Globus pallidus (tissue), 1 donor: ENCODE measurements around the gene WDHD1.
"Not testable (repeated sequence)": the region's sequence is repeated elsewhere in the genome, so short reads cannot be mapped to it uniquely, and the experiment has no call there.

ENCODE experiments used
- DNase-seq: peaks from one replicate; pipeline ENCODE4 v3.0.0-alpha.2; 2015; ENCODE audit warnings: low spot score

The WDHD1 gene

DNA sequence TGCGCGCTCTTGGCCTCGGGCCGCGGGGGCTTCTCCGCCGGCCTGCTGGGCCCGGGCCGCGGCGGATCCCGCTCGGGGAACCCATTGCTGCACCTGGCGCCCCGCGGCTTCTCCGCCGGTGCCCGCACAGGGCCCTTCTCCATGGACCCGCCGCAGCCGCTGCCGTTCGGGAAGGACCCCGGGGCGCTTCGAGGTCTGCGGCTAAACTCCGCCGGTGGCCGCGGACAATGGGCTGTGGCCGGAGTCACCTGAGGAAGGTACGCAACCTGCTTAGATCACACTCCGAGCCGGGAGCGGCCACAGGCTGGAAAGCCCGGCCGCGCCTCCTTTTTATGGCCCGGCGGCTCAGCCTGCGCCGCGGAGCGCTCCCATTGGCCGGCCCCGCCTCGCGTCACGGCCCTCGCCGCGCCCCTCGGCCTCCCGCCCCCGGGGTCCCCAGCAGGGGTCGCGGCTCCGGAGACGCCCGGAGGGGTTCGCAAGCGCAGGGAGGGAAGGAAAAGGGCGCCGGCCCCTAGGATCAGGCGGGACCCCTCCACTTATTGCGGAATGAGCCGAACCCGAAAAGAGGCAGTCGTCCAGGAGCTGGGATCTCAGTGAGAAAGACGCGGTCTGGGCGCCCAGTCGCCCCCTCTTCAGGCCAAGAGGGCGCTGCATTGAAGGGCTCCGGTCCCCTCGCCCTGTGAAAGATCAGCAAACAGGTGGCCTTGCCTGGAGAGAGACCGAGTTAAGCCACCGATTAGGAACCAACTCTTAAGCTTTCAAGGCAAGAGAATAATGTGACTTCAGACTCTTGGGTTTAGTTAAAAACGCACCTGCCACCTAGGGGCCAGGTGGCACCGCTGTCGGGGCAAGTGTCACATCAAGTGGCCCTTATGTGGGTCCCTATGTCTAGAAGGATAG, 124.1 kb downstream of the WDHD1 start, which contains the start of gene GCH1:
GCH1 (minus strand) TSS at position 306 of the 900 bp plus-strand sequence; CDS start at position 143, 163 bp downstream.
- peak; percentile 45 for DNase-seq

GRCh38 chr14:54902143-54902520, 124.8 kb downstream of the WDHD1 start:
- no peak for DNase-seq

- DNase-seq: no peak
Observed at GRCh38 chr14:54901380-54902142, 125.3 kb downstream of the WDHD1 start.

DNA sequence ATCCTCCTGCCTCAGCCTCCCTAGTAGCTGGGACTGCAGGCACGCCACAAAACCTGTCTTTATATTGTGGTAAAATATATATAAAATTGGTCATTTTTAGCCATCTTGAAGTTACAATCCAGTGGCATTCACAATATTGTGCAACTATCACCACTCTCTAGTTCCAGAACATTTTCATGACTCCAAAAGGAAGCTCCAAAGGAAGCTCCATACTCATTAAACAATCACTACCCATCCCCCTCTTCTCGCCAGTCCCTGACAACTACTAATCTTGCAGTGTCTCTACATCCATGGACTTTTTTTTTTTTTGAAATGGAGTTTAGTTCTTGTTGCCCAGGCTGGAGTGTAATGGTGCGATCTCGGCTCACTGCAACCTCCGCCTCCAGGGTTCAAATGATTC, 127.3 kb downstream of the WDHD1 start:
- DNase-seq: no peak

- DNase-seq: not testable (repeated sequence)
Observed at GRCh38 chr14:54897809-54898555, 128.9 kb downstream of the WDHD1 start.

DNA sequence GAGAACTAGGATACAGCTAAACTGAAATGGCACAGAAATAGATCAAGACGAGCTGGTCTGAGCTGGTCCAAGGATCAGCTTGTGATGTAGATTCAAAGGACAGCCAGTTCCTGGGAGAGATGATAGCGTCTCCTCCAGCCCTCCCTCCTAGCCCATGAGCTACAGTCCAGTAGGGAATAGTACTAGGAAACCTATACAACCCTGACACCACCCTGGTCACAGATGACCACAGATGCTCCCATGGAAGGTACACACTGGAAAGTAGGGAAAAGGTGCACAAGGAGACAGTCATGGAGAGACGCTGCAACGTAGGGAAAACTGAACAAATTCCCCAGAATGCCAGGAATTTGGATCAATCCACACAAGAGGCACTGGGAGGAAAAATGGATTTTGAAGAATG, 131.2 kb downstream of the WDHD1 start:
- no peak for DNase-seq

GRCh38 chr14:54894995-54895394, 131.9 kb downstream of the WDHD1 start:
- DNase-seq: no peak

GRCh38 chr14:54893151-54893760, 133.6 kb downstream of the WDHD1 start:
- DNase-seq: no peak

DNA sequence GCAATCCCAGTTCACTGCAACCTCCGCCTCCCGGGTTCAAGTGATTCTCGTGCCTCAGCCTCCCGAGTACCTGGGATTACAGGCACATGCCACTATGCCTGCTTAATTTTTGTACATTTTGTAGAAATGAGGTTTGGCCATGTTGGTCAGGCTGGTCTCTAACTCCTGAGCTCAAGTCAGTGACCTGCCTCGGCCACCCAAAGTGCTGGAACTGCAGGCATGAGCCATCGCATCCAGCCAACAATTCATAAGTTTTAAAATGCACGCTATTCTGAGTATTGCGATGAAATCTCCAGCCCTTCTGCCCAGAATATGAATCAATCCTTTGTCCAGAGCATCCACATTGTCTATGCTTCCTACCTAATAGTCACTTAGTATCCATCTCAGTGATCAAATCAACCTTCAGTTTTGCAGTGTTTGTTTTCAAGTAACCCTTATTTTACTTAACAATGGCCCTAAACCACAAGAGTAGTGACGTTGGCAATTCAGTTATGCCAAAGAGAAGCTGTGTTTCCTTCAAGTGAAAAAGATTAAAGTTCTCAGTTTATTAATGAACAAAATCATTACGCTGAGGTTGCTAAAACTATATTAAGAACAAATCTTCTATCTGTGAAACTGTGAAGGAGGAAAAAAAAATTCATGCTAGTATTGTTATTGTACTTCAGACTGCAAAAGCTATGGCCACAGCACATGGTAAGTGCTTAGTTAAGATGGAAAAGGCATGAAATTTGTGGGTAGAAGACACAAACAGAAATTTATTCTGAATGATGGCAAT, 135.2 kb downstream of the WDHD1 start:
- DNase-seq: no peak

DNA sequence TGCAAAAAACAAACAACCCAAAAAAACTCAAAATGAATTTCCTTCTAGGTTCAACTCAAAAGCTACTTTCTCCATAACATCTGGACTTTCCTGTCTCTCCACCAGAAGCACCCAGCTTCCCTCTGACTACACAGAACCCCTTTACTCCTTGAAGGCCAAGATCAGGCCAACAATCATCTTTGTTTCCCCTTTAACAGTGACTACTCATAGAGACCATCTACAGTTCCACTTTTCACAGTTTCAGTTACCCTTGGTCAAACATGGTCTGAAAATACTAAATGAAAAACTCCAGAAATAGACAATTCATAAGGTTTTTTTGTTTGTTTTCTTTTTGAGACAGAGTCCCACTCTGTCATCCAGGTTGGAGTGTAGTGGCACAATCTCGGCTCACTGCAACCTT, 136.1 kb downstream of the WDHD1 start:
- no peak for DNase-seq

GRCh38 chr14:54889919-54890318, 137.0 kb downstream of the WDHD1 start:
- no peak for DNase-seq
